Measurements from ENCODE around the gene SUFU.

The SUFU gene

DNA sequence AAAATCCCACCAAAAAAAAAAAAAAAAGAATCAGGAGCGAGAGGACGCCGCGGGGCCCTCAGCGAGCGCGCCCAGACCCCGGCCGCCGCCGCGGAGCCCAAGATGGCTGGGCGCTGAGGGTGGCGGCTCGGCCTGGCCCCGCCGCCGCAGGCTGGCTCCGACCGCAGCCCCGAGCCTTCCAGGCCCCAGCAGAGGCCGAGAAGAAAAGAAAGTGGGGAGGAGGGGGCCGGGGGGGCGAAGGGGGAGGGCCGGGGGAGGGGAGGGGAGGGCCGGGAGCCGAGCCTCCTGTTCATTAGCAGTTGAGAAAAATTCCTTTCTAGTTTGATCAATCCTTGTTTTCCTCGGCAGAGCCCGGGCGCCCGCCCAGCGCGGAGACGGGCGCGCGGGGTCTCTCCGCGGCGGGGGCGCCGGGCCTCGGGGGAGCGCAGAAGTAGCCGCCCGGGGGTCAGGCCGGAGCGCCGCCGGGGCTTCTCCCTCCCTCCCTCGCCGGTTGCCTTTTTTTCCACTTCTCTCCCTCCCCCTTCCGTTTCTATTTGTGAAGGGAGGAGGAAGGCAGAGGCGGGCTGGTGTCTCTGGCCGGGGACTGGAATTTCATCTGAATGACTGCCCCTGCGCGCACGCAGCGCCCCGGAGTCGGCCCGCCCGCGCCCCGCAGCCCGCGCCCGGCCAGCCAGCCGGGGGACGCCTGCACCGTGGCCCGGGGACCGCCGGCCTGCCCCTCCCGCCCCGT is 139.7 kb downstream of the SUFU start:
- H3K27ac Mint-ChIP-seq, result peak overlapping the region; percentile 98 to 99 (median 99)
- TF ChIP-seq, protein P1, sequence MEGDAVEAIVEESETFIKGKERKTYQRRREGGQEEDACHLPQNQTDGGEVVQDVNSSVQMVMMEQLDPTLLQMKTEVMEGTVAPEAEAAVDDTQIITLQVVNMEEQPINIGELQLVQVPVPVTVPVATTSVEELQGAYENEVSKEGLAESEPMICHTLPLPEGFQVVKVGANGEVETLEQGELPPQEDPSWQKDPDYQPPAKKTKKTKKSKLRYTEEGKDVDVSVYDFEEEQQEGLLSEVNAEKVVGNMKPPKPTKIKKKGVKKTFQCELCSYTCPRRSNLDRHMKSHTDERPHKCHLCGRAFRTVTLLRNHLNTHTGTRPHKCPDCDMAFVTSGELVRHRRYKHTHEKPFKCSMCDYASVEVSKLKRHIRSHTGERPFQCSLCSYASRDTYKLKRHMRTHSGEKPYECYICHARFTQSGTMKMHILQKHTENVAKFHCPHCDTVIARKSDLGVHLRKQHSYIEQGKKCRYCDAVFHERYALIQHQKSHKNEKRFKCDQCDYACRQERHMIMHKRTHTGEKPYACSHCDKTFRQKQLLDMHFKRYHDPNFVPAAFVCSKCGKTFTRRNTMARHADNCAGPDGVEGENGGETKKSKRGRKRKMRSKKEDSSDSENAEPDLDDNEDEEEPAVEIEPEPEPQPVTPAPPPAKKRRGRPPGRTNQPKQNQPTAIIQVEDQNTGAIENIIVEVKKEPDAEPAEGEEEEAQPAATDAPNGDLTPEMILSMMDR (IDR thresholded peaks at IDR 0.05; ENCODE audit: unreplicated experiment in 3 of 3), result no peak
- H3K4me3 Mint-ChIP-seq, result peak overlapping the region; percentile 94 to 98 (median 97)
- no peaks in the 10 kb centered on the region for H3K27me3 Mint-ChIP-seq (ENCODE audit: low read depth)
- H3K9me3 Mint-ChIP-seq, result no peaks in the 10 kb centered on the region
- peaks cover 9% of the 10 kb centered on the region for H3K36me3 Mint-ChIP-seq (ENCODE audit: low read depth)
- H3K4me1 Mint-ChIP-seq, result peaks cover 29% of the 10 kb centered on the region

- Mint-ChIP-seq H3K27ac (peak within 1 kb of the TSS; percentile 98 to 99 (median 99)), H3K9me3 (no peaks in the 10 kb centered on the region), H3K27me3 (ENCODE audit: low read depth) (no peaks in the 10 kb centered on the region), H3K4me3 (peak within 1 kb of the TSS; percentile 94 to 98 (median 97)), H3K4me1 (peaks cover 36% of the 10 kb centered on the region), H3K36me3 (ENCODE audit: low read depth) (peaks cover 12% of the 10 kb centered on the region)
- TF ChIP-seq, protein P1 (IDR thresholded peaks at IDR 0.05; ENCODE audit: unreplicated experiment in 3 of 3), result no peak
Observed at GRCh38 chr10:102644066-102644645, 140.4 kb downstream of the SUFU start, which contains the start of gene TRIM8. Gene TRIM8, plus strand, starts transcription at chr10:102644479. Its CDS starts 139 bp downstream, at chr10:102644618.

DNA sequence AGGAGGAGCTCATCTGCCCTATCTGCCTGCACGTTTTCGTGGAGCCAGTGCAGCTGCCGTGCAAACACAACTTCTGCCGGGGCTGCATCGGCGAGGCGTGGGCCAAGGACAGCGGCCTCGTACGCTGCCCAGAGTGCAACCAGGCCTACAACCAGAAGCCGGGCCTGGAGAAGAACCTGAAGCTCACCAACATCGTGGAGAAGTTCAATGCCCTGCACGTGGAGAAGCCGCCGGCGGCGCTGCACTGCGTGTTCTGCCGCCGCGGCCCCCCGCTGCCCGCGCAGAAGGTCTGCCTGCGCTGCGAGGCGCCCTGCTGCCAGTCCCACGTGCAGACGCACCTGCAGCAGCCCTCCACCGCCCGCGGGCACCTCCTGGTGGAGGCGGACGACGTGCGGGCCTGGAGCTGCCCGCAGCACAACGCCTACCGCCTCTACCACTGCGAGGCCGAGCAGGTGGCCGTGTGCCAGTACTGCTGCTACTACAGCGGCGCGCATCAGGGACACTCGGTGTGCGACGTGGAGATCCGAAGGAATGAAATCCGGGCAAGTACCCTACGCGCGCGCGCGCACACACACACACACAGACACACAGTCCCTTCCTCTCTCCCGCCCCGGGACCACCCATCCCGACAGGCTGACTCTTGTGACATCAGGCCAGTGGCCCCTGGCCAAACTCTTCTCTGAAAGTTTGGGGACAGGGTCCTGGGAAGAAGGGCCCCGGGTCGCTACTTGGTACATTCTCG is 141.0 kb downstream of the SUFU start:
- no peaks in the 10 kb centered on the region for H3K9me3 Mint-ChIP-seq
- H3K4me3 Mint-ChIP-seq, result peak overlapping the region; percentile 88 to 94 (median 93)
- H3K4me1 Mint-ChIP-seq, result peaks cover 41% of the 10 kb centered on the region
- H3K36me3 Mint-ChIP-seq (ENCODE audit: low read depth), result peaks cover 12% of the 10 kb centered on the region
- no peaks in the 10 kb centered on the region for H3K27me3 Mint-ChIP-seq (ENCODE audit: low read depth)
- H3K27ac Mint-ChIP-seq, result peak overlapping the region; percentile 83 to 98 (median 87)
- TF ChIP-seq, protein P1 (IDR thresholded peaks at IDR 0.05; ENCODE audit: unreplicated experiment in 3 of 3), result peak; percentile 45 to 60 (median 53)

DNA sequence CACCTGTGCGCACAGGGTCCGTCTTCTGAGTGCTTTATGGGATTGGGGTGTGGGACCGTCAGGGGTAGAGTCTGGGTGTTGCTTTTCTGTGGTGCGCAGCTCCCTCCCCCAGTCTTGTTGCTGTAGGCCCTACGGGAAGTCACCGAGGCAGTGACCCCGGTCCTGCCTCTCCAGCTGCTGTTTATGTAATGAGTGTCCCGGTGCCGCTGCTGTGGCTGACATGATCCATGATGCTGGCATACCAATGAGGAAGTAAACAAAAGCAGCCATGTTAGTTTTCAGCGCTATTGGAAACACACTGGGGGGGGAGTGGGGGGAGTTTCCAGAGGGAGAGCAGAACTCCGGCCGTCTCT is 141.6 kb downstream of the SUFU start:
- Mint-ChIP-seq H3K4me3 (peak overlapping the region; percentile 88 to 94 (median 93)), H3K36me3 (ENCODE audit: low read depth) (peaks cover 12% of the 10 kb centered on the region), H3K27me3 (ENCODE audit: low read depth) (no peaks in the 10 kb centered on the region), H3K4me1 (peaks cover 45% of the 10 kb centered on the region), H3K27ac (peak overlapping the region; percentile 82 to 98 (median 87)), H3K9me3 (no peaks in the 10 kb centered on the region)
- TF ChIP-seq, protein P1 (IDR thresholded peaks at IDR 0.05; ENCODE audit: unreplicated experiment in 3 of 3), result no peak

GRCh38 chr10:102645741-102646609 is 142.2 kb downstream of the SUFU start:
- peak overlapping the region; percentile 82 to 98 (median 87) for H3K27ac Mint-ChIP-seq
- TF ChIP-seq, protein P1 (IDR thresholded peaks at IDR 0.05; ENCODE audit: unreplicated experiment in 3 of 3), result no peak
- H3K27me3 Mint-ChIP-seq (ENCODE audit: low read depth), result no peaks in the 10 kb centered on the region
- H3K4me1 Mint-ChIP-seq, result peaks cover 51% of the 10 kb centered on the region
- peaks cover 12% of the 10 kb centered on the region for H3K36me3 Mint-ChIP-seq (ENCODE audit: low read depth)
- H3K9me3 Mint-ChIP-seq, result no peaks in the 10 kb centered on the region
- peak overlapping the region; percentile 88 to 94 (median 93) for H3K4me3 Mint-ChIP-seq

All from nephron (organoid).